IgD-negative memory B cell (primary cell): ENCODE data around the gene MCOLN2. TPM values are rescaled to one million over a fixed set of nuclear protein-coding genes. Genes with fewer than 3 reads are reported as not detected.
A peak's percentile ranks its signal among the peaks of the same experiment; 100 is the strongest.

ENCODE experiments used
- H3K27ac Mint-ChIP-seq, 3 donors: one replicate each; pipeline ENCODE4 v1.8.0; 2020 to 2022; ENCODE audit warnings: mild to moderate bottlenecking in 3 of 3, mixed read lengths in 3 of 3, moderate library complexity in 1 of 3
- H3K27me3 Mint-ChIP-seq: one replicate; pipeline ENCODE4 v1.8.0; 2021; ENCODE audit warnings: mixed read lengths
- H3K36me3 Mint-ChIP-seq: one replicate; pipeline ENCODE4 v1.8.0; 2020; ENCODE audit warnings: mild to moderate bottlenecking, mixed read lengths
- H3K4me1 Mint-ChIP-seq, 3 donors: one replicate each; pipeline ENCODE4 v1.8.0; 2020 to 2022; ENCODE audit warnings: mixed read lengths in 3 of 3, mild to moderate bottlenecking in 1 of 3
- H3K4me3 Mint-ChIP-seq, 4 donors: one replicate each; pipeline ENCODE4 v1.8.0; 2020 to 2022; ENCODE audit warnings: mild to moderate bottlenecking in 4 of 4, mixed read lengths in 4 of 4, moderate library complexity in 3 of 4
- H3K9me3 Mint-ChIP-seq, 3 donors: one replicate each; pipeline ENCODE4 v1.8.0; 2020 to 2021; ENCODE audit warnings: mixed read lengths in 3 of 3, mild to moderate bottlenecking in 1 of 3
- polyA plus RNA-seq: library from polyadenylated mRNA; unstranded; fragments of 300-500 nt; fragmentation: Illumina TruSeq; gene quantifications from one replicate; pipeline ENCODE4 v1.2.3, GENCODE V29; 2021

MCOLN2 gene
- polyA plus RNA-seq, 1 donor from 2014 or later, result 12.4 TPM

- no peak overlapping the region for H3K4me3 Mint-ChIP-seq
- H3K27me3 Mint-ChIP-seq, result no peaks in the 10 kb centered on the region
- H3K27ac Mint-ChIP-seq, result no peak overlapping the region
- no peaks in the 10 kb centered on the region for H3K36me3 Mint-ChIP-seq
- H3K4me1 Mint-ChIP-seq, result peaks cover 8 to 12% (median 10%) of the 10 kb centered on the region in 3 donors
- no peaks in the 10 kb centered on the region for H3K9me3 Mint-ChIP-seq
Measured at GRCh38 chr1:84940481-84940880, 56.4 kb downstream of the MCOLN2 start.

GRCh38 chr1:84939761-84940160 lies 57.2 kb downstream of the MCOLN2 start:
- Mint-ChIP-seq H3K27me3 (no peaks in the 10 kb centered on the region), H3K4me3 (no peak overlapping the region), H3K36me3 (no peaks in the 10 kb centered on the region), H3K27ac (no peak overlapping the region), H3K9me3 (no peaks in the 10 kb centered on the region), H3K4me1 (peaks cover under 1 to 9% (median 6%) of the 10 kb centered on the region in 3 donors)

GRCh38 chr1:84939151-84939550 lies 57.8 kb downstream of the MCOLN2 start:
- Mint-ChIP-seq H3K27ac (no peak overlapping the region), H3K27me3 (no peaks in the 10 kb centered on the region), H3K4me1 (peaks cover 0 to 7% (median 4%) of the 10 kb centered on the region in 3 donors), H3K36me3 (no peaks in the 10 kb centered on the region), H3K9me3 (no peaks in the 10 kb centered on the region), H3K4me3 (no peak overlapping the region)

GRCh38 chr1:84936116-84936810 lies 60.6 kb downstream of the MCOLN2 start:
- no peaks in the 10 kb centered on the region for H3K36me3 Mint-ChIP-seq
- no peak overlapping the region for H3K27ac Mint-ChIP-seq
- no peaks in the 10 kb centered on the region for H3K9me3 Mint-ChIP-seq
- H3K4me3 Mint-ChIP-seq, result no peak overlapping the region
- H3K27me3 Mint-ChIP-seq, result no peaks in the 10 kb centered on the region
- H3K4me1 Mint-ChIP-seq, result peaks cover 0 to 4% (median 4%) of the 10 kb centered on the region in 3 donors

GRCh38 chr1:84933011-84933611 lies 63.8 kb downstream of the MCOLN2 start:
- peaks cover 7% of the 10 kb centered on the region for H3K36me3 Mint-ChIP-seq
- H3K27ac Mint-ChIP-seq, result no peak overlapping the region
- no peak overlapping the region for H3K4me3 Mint-ChIP-seq
- H3K9me3 Mint-ChIP-seq, result no peaks in the 10 kb centered on the region
- peaks cover 0 to 6% (median 4%) of the 10 kb centered on the region in 3 donors for H3K4me1 Mint-ChIP-seq
- H3K27me3 Mint-ChIP-seq, result no peaks in the 10 kb centered on the region

GRCh38 chr1:84930831-84931230 lies 66.1 kb downstream of the MCOLN2 start:
- Mint-ChIP-seq H3K9me3 (no peaks in the 10 kb centered on the region), H3K27ac (no peak overlapping the region), H3K4me1 (peaks cover 0 to 2% (median 0%) of the 10 kb centered on the region in 3 donors), H3K36me3 (peaks cover 12% of the 10 kb centered on the region), H3K27me3 (no peaks in the 10 kb centered on the region), H3K4me3 (no peak overlapping the region)

- Mint-ChIP-seq H3K4me1 (peaks cover 0 to 2% (median 0%) of the 10 kb centered on the region in 3 donors), H3K4me3 (no peak overlapping the region), H3K9me3 (no peaks in the 10 kb centered on the region), H3K36me3 (peaks cover 12% of the 10 kb centered on the region), H3K27ac (no peak overlapping the region), H3K27me3 (no peaks in the 10 kb centered on the region)
Measured at GRCh38 chr1:84930329-84930728, 66.6 kb downstream of the MCOLN2 start.

- peaks cover 0 to 2% (median 0%) of the 10 kb centered on the region in 3 donors for H3K4me1 Mint-ChIP-seq
- H3K27ac Mint-ChIP-seq, result no peak overlapping the region
- peaks cover 14% of the 10 kb centered on the region for H3K36me3 Mint-ChIP-seq
- H3K9me3 Mint-ChIP-seq, result no peaks in the 10 kb centered on the region
- H3K27me3 Mint-ChIP-seq, result no peaks in the 10 kb centered on the region
- H3K4me3 Mint-ChIP-seq, result no peak overlapping the region
Measured at GRCh38 chr1:84929581-84929980, 67.3 kb downstream of the MCOLN2 start.

- Mint-ChIP-seq H3K4me1 (peaks cover 0 to 2% (median 0%) of the 10 kb centered on the region in 3 donors), H3K27ac (no peak overlapping the region)
Measured at GRCh38 chr1:84928979-84929378, 67.9 kb downstream of the MCOLN2 start.

GRCh38 chr1:84923317-84923716 lies 73.6 kb downstream of the MCOLN2 start:
- no peak overlapping the region for H3K4me3 Mint-ChIP-seq

More at GRCh38 chr1:84928979-84929378, 67.9 kb downstream of the MCOLN2 start:
- Mint-ChIP-seq H3K36me3 (peaks cover 14% of the 10 kb centered on the region), H3K9me3 (no peaks in the 10 kb centered on the region), H3K4me3 (no peak overlapping the region), H3K27me3 (no peaks in the 10 kb centered on the region)

GRCh38 chr1:84920159-84920558 lies 76.8 kb downstream of the MCOLN2 start:
- Mint-ChIP-seq H3K27ac (no peak overlapping the region), H3K4me3 (no peak overlapping the region), H3K36me3 (peaks cover 1% of the 10 kb centered on the region), H3K4me1 (peaks cover 0 to 3% (median 2%) of the 10 kb centered on the region in 3 donors), H3K9me3 (no peaks in the 10 kb centered on the region), H3K27me3 (no peaks in the 10 kb centered on the region)

More at GRCh38 chr1:84923317-84923716, 73.6 kb downstream of the MCOLN2 start:
- H3K9me3 Mint-ChIP-seq, result no peaks in the 10 kb centered on the region
- H3K36me3 Mint-ChIP-seq, result peaks cover 9% of the 10 kb centered on the region
- no peaks in the 10 kb centered on the region for H3K27me3 Mint-ChIP-seq
- H3K27ac Mint-ChIP-seq, result peak overlapping the region in 1 of 3 donors; percentile 5
- peaks cover 0 to 3% (median 2%) of the 10 kb centered on the region in 3 donors for H3K4me1 Mint-ChIP-seq

- H3K4me1 Mint-ChIP-seq, result peaks cover 0 to 3% (median 2%) of the 10 kb centered on the region in 3 donors
- no peaks in the 10 kb centered on the region for H3K9me3 Mint-ChIP-seq
- H3K36me3 Mint-ChIP-seq, result no peaks in the 10 kb centered on the region
- H3K4me3 Mint-ChIP-seq, result no peak overlapping the region
- H3K27me3 Mint-ChIP-seq, result no peaks in the 10 kb centered on the region
- no peak overlapping the region for H3K27ac Mint-ChIP-seq
Measured at GRCh38 chr1:84919461-84919970, 77.4 kb downstream of the MCOLN2 start.

- H3K9me3 Mint-ChIP-seq, result no peaks in the 10 kb centered on the region
- no peak overlapping the region for H3K4me3 Mint-ChIP-seq
- H3K27me3 Mint-ChIP-seq, result no peaks in the 10 kb centered on the region
- no peaks in the 10 kb centered on the region for H3K36me3 Mint-ChIP-seq
- H3K27ac Mint-ChIP-seq, result peak overlapping the region in 1 of 3 donors; percentile 54
- peaks cover 0 to 3% (median 2%) of the 10 kb centered on the region in 3 donors for H3K4me1 Mint-ChIP-seq
Measured at GRCh38 chr1:84918726-84919336, 78.1 kb downstream of the MCOLN2 start.

- no peaks in the 10 kb centered on the region for H3K9me3 Mint-ChIP-seq
- H3K4me1 Mint-ChIP-seq, result peaks cover 0 to 3% (median 0%) of the 10 kb centered on the region in 3 donors
- H3K36me3 Mint-ChIP-seq, result no peaks in the 10 kb centered on the region
- no peaks in the 10 kb centered on the region for H3K27me3 Mint-ChIP-seq
- no peak overlapping the region for H3K27ac Mint-ChIP-seq
- no peak overlapping the region for H3K4me3 Mint-ChIP-seq
Measured at GRCh38 chr1:84916897-84917296, 80.0 kb downstream of the MCOLN2 start.

GRCh38 chr1:84913555-84913892 lies 83.4 kb downstream of the MCOLN2 start:
- H3K9me3 Mint-ChIP-seq, result peaks cover 0 to 7% (median 4%) of the 10 kb centered on the region in 3 donors
- H3K36me3 Mint-ChIP-seq, result peaks cover 1% of the 10 kb centered on the region
- H3K27ac Mint-ChIP-seq, result no peak overlapping the region
- H3K27me3 Mint-ChIP-seq, result peaks cover 4% of the 10 kb centered on the region
- H3K4me1 Mint-ChIP-seq, result no peaks in the 10 kb centered on the region
- H3K4me3 Mint-ChIP-seq, result no peak overlapping the region
